Neural progenitor cell (in vitro differentiated cells): ENCODE measurements around the gene CCDC149. TPM values are rescaled to one million over a fixed set of nuclear protein-coding genes. Genes with fewer than 3 reads are reported as not detected.

Experiments
- DNase-seq: peaks from one replicate; pipeline ENCODE4 v3.0.0-alpha.2; 2016; ENCODE audit warnings: low spot score
- H2AFZ ChIP-seq: fragments of 200-600 bp; sonication (generic); replicated peaks from 2 replicates; pipeline ENCODE4 v1.6.1; 2016; ENCODE audit warnings: antibody characterized with exemption
- H3F3A ChIP-seq: fragments of 200-600 bp; sonication (generic); 2 replicates; pipeline ENCODE4 v1.6.1; 2016; ENCODE audit warnings: antibody characterized with exemption, low read depth
- H3K27ac ChIP-seq: fragments of 200-600 bp; sonication (generic); 2 replicates; pipeline ENCODE4 v1.5.1; 2016; ENCODE audit warnings: mild to moderate bottlenecking
- H3K27me3 ChIP-seq: fragments of 200-600 bp; sonication (generic); 2 replicates; pipeline ENCODE4 v1.6.1; 2016; ENCODE audit warnings: mild to moderate bottlenecking, moderate library complexity
- H3K36me3 ChIP-seq: fragments of 200-600 bp; sonication (generic); 2 replicates; pipeline ENCODE4 v1.5.1; 2016
- H3K4me1 ChIP-seq: fragments of 200-600 bp; sonication (generic); 2 replicates; pipeline ENCODE4 v1.6.1; 2016; ENCODE audit warnings: mixed run types
- H3K4me2 ChIP-seq: fragments of 200-600 bp; sonication (generic); 2 replicates; pipeline ENCODE4 v1.6.1; 2016
- H3K4me3 ChIP-seq: fragments of 200-600 bp; sonication (generic); 2 replicates; pipeline ENCODE4 v1.5.1; 2016
- H3K79me2 ChIP-seq: fragments of 200-600 bp; sonication (generic); 2 replicates; pipeline ENCODE4 v1.6.1; 2016; ENCODE audit warnings: low read depth
- H3K9ac ChIP-seq: fragments of 200-600 bp; sonication (generic); 2 replicates; pipeline ENCODE4 v1.6.1; 2016
- H3K9me3 ChIP-seq: fragments of 200-600 bp; sonication (generic); 2 replicates; pipeline ENCODE4 v1.5.1; 2016; ENCODE audit warnings: low read depth
- H4K20me1 ChIP-seq: fragments of 200-600 bp; sonication (generic); 2 replicates; pipeline ENCODE4 v1.6.1; 2016; ENCODE audit warnings: low read depth
- H3K27ac Mint-ChIP-seq: 3 replicates; pipeline ENCODE4 v1.8.0; 2021; ENCODE audit warnings: mixed read lengths
- H3K27me3 Mint-ChIP-seq: 2 replicates; pipeline ENCODE4 v1.8.0; 2022; ENCODE audit warnings: low read depth, mild to moderate bottlenecking, inconsistent platforms, moderate library complexity, mixed read lengths; ENCODE audit not compliant: insufficient read depth
- H3K36me3 Mint-ChIP-seq: 3 replicates; pipeline ENCODE4 v1.8.0; 2021; ENCODE audit warnings: mixed read lengths
- H3K4me1 Mint-ChIP-seq: 3 replicates; pipeline ENCODE4 v1.8.0; 2021; ENCODE audit warnings: mixed read lengths
- H3K4me3 Mint-ChIP-seq: 3 replicates; pipeline ENCODE4 v1.8.0; 2021; ENCODE audit warnings: mild to moderate bottlenecking, moderate library complexity, mixed read lengths
- H3K9me3 Mint-ChIP-seq: 3 replicates; pipeline ENCODE4 v1.8.0; 2020; ENCODE audit warnings: mixed read lengths
- CTCF ChIP-seq: fragments of 200-600 bp; sonication (generic); IDR thresholded peaks from 2 replicates; pipeline ENCODE4 v1.5.1; 2017; ENCODE audit warnings: antibody characterized with exemption, mild to moderate bottlenecking
- EZH2 ChIP-seq: fragments of 200-600 bp; sonication (generic); IDR thresholded peaks from 2 replicates; pipeline ENCODE4 v1.6.1; 2017; ENCODE audit warnings: antibody characterized with exemption, mild to moderate bottlenecking, moderate library complexity
- EZH2phosphoT487 ChIP-seq: fragments of 200-600 bp; sonication (generic); IDR thresholded peaks from 2 replicates; pipeline ENCODE4 v1.6.1; 2017; ENCODE audit warnings: antibody characterized with exemption
- total RNA-seq: library from RNA; depleted of rRNA; stranded (reverse); fragments of >200 nt; gene quantifications from 2 replicates; pipeline ENCODE4 v1.2.3, GENCODE V29; 2015; ENCODE audit warnings: low replicate concordance

The CCDC149 gene
- total RNA-seq, 1 donor from 2014 or later = 3.4 TPM

- Histone ChIP-seq H3K9ac (no peak overlapping the region), H3K36me3 (no peaks in the 10 kb centered on the region), H2AFZ (no peak overlapping the region), H3F3A (no peaks in the 10 kb centered on the region), H4K20me1 (no peaks in the 10 kb centered on the region), H3K79me2 (no peaks in the 10 kb centered on the region), H3K4me2 (no peak overlapping the region), H3K4me3 (no peak overlapping the region), H3K9me3 (no peaks in the 10 kb centered on the region), H3K27me3 (no peaks in the 10 kb centered on the region), H3K4me1 (no peaks in the 10 kb centered on the region), H3K27ac (no peak overlapping the region)
- H3K27me3 Mint-ChIP-seq = peaks cover 4% of the 10 kb centered on the region
- DNase-seq = no peak
- H3K36me3 Mint-ChIP-seq = no peaks in the 10 kb centered on the region
- H3K27ac Mint-ChIP-seq = no peak overlapping the region
- peaks cover 9% of the 10 kb centered on the region for H3K4me1 Mint-ChIP-seq
- TF ChIP-seq CTCF (no peak), EZH2phosphoT487 (no peak), EZH2 (no peak)
- no peak overlapping the region for H3K4me3 Mint-ChIP-seq
- peaks cover 11% of the 10 kb centered on the region for H3K9me3 Mint-ChIP-seq
These were observed 10.2 kb upstream of the CCDC149 start for GRCh38 chr4:24923002-24923401.

- no peak overlapping the region for H3K9ac ChIP-seq
- no peak for TF ChIP-seq EZH2
- TF ChIP-seq EZH2phosphoT487 = no peak
- no peak for TF ChIP-seq CTCF
- DNase-seq = no peak
These were observed 9.6 kb upstream of the CCDC149 start for GRCh38 chr4:24922416-24922815.

GRCh38 chr4:24921491-24921890, 8.6 kb upstream of the CCDC149 start:
- Mint-ChIP-seq H3K27me3 (peaks cover 8% of the 10 kb centered on the region), H3K4me1 (peaks cover 20% of the 10 kb centered on the region), H3K4me3 (no peak overlapping the region), H3K36me3 (no peaks in the 10 kb centered on the region), H3K27ac (no peak overlapping the region), H3K9me3 (peaks cover 11% of the 10 kb centered on the region)
- Histone ChIP-seq H3K4me1 (peaks cover 10% of the 10 kb centered on the region), H3F3A (no peaks in the 10 kb centered on the region), H3K36me3 (no peaks in the 10 kb centered on the region), H3K4me2 (no peak overlapping the region), H2AFZ (no peak overlapping the region), H3K79me2 (no peaks in the 10 kb centered on the region), H3K27me3 (no peaks in the 10 kb centered on the region), H4K20me1 (no peaks in the 10 kb centered on the region), H3K27ac (no peak overlapping the region), H3K9ac (no peak overlapping the region), H3K9me3 (no peaks in the 10 kb centered on the region), H3K4me3 (no peak overlapping the region)
- no peak for DNase-seq
- TF ChIP-seq CTCF = no peak
- no peak for TF ChIP-seq EZH2
- no peak for TF ChIP-seq EZH2phosphoT487

More at GRCh38 chr4:24922416-24922815, 9.6 kb upstream of the CCDC149 start:
- Mint-ChIP-seq H3K9me3 (peaks cover 11% of the 10 kb centered on the region), H3K27ac (no peak overlapping the region), H3K36me3 (no peaks in the 10 kb centered on the region), H3K4me1 (peaks cover 15% of the 10 kb centered on the region), H3K4me3 (no peak overlapping the region), H3K27me3 (peaks cover 8% of the 10 kb centered on the region)
- H3K36me3 ChIP-seq = no peaks in the 10 kb centered on the region
- no peak overlapping the region for H3K4me3 ChIP-seq
- H3K27me3 ChIP-seq = no peaks in the 10 kb centered on the region
- H3K27ac ChIP-seq = no peak overlapping the region
- H3K79me2 ChIP-seq = no peaks in the 10 kb centered on the region
- H2AFZ ChIP-seq = no peak overlapping the region
- H3K4me1 ChIP-seq = peaks cover 2% of the 10 kb centered on the region
- H3F3A ChIP-seq = no peaks in the 10 kb centered on the region
- H4K20me1 ChIP-seq = no peaks in the 10 kb centered on the region
- no peak overlapping the region for H3K4me2 ChIP-seq
- H3K9me3 ChIP-seq = no peaks in the 10 kb centered on the region
